Neuronal stem cell (in vitro differentiated cells): ENCODE results near the gene USF3.

Source experiments
- DNase-seq: peaks from one replicate; pipeline ENCODE4 v3.0.0-alpha.2; 2013; ENCODE audit warnings: low spot score
- H2AFZ ChIP-seq: one replicate; pipeline ENCODE4 v1.6.1; 2013; ENCODE audit warnings: mild to moderate bottlenecking, low read length, inconsistent platforms
- H2AK5ac ChIP-seq: 2 replicates; pipeline ENCODE4 v1.6.1; 2013; ENCODE audit warnings: low read depth, mild to moderate bottlenecking, inconsistent platforms, low read length, moderate library complexity, mixed read lengths
- H2BK120ac ChIP-seq: 2 replicates; pipeline ENCODE4 v1.6.1; 2013; ENCODE audit warnings: low read depth, mild to moderate bottlenecking, inconsistent platforms, low read length, moderate library complexity, mixed read lengths
- H2BK12ac ChIP-seq: one replicate; pipeline ENCODE4 v1.6.1; 2013; ENCODE audit warnings: low read length, inconsistent platforms
- H2BK15ac ChIP-seq: 2 replicates; pipeline ENCODE4 v1.6.1; 2013; ENCODE audit warnings: mild to moderate bottlenecking, low read length, inconsistent platforms, mixed read lengths
- H2BK5ac ChIP-seq: one replicate; pipeline ENCODE4 v1.6.1; 2013; ENCODE audit warnings: inconsistent platforms, mild to moderate bottlenecking, low read length, moderate library complexity
- H3K14ac ChIP-seq: one replicate; pipeline ENCODE4 v1.6.1; 2013; ENCODE audit warnings: low read length, inconsistent platforms
- H3K18ac ChIP-seq: 2 replicates; pipeline ENCODE4 v1.6.1; 2013; ENCODE audit warnings: low read length, inconsistent platforms
- H3K23ac ChIP-seq: 2 replicates; pipeline ENCODE4 v1.6.1; 2013; ENCODE audit warnings: low read depth, mild to moderate bottlenecking, mixed read lengths, low read length, inconsistent platforms; ENCODE audit not compliant: poor library complexity
- H3K27ac ChIP-seq: replicated peaks from 3 replicates; pipeline ENCODE4 v1.5.1; 2013; ENCODE audit warnings: low read length, inconsistent platforms
- H3K27me3 ChIP-seq, 3 experiments: 2 replicates each; pipeline ENCODE4 v1.6.1; 2013; ENCODE audit warnings: low read length in 3 of 3, mild to moderate bottlenecking in 2 of 3, inconsistent platforms in 1 of 3, low read depth in 1 of 3, mixed read lengths in 1 of 3, moderate library complexity in 1 of 3; ENCODE audit not compliant: control insufficient read depth in 3 of 3, insufficient read depth in 3 of 3
- H3K36me3 ChIP-seq, 2 donors: replicated peaks in 1 of 2; 2 replicates each; pipeline ENCODE4 v1.6.1; 2013; ENCODE audit warnings: low read length in 2 of 2; ENCODE audit not compliant: control insufficient read depth in 2 of 2, insufficient read depth in 2 of 2
- H3K4ac ChIP-seq: 2 replicates; pipeline ENCODE4 v1.6.1; 2013; ENCODE audit warnings: inconsistent platforms, mild to moderate bottlenecking, low read length, moderate library complexity
- H3K4me1 ChIP-seq, 2 donors: 1 replicate in 1 of 2; 2 replicates in 1 of 2; pipeline ENCODE4 v1.6.1; 2013; ENCODE audit warnings: low read length in 2 of 2, low read depth in 1 of 2; ENCODE audit not compliant: control insufficient read depth in 2 of 2, insufficient read depth in 1 of 2
- H3K4me2 ChIP-seq: one replicate; pipeline ENCODE4 v1.6.1; 2013; ENCODE audit warnings: mild to moderate bottlenecking, low read length, inconsistent platforms; ENCODE audit not compliant: insufficient read depth, poor library complexity, severe bottlenecking
- H3K4me3 ChIP-seq, 2 donors: 2 replicates each; pipeline ENCODE4 v1.5.1; 2013; ENCODE audit warnings: low read length in 2 of 2, mild to moderate bottlenecking in 2 of 2, inconsistent platforms in 1 of 2, moderate library complexity in 1 of 2
- H3K79me1 ChIP-seq: one replicate; pipeline ENCODE4 v1.6.1; 2013; ENCODE audit warnings: low read depth, mild to moderate bottlenecking, inconsistent platforms, low read length, moderate library complexity
- H3K9ac ChIP-seq: one replicate; pipeline ENCODE4 v1.6.1; 2013; ENCODE audit warnings: mild to moderate bottlenecking, low read depth, low read length, inconsistent platforms; ENCODE audit not compliant: poor library complexity
- H3K9me3 ChIP-seq, 2 donors: replicated peaks in 1 of 2; 2 replicates each; pipeline versions ENCODE3 to v1.6.1; 2013; ENCODE audit warnings: low read length in 2 of 2, mild to moderate bottlenecking in 2 of 2, inconsistent platforms in 1 of 2, low read depth in 1 of 2, mixed read lengths in 1 of 2, moderate library complexity in 1 of 2; ENCODE audit not compliant: control insufficient read depth in 2 of 2, insufficient read depth in 1 of 2
- H4K8ac ChIP-seq: one replicate; pipeline ENCODE4 v1.6.1; 2013; ENCODE audit warnings: low read depth, mild to moderate bottlenecking, inconsistent platforms, low read length, moderate library complexity
- H4K91ac ChIP-seq: one replicate; pipeline ENCODE4 v1.6.1; 2013; ENCODE audit warnings: low read length, low read depth, mild to moderate bottlenecking, inconsistent platforms; ENCODE audit not compliant: poor library complexity
- WGBS, 2 donors: extraction: QIAGEN DNeasy Blood & Tissue Kit; methylation state at CpG; one replicate each; pipeline ENCODE4 v1.1.7; 2013; ENCODE audit warnings: missing lambda C conversion rate in 2 of 2, mixed read lengths in 1 of 2; ENCODE audit not compliant: insufficient read length in 2 of 2, insufficient replicate concordance in 1 of 2; ENCODE audit errors: extremely low coverage in 2 of 2; 5-methylcytosine and 5-hydroxymethylcytosine counted together

USF3 gene

DNA sequence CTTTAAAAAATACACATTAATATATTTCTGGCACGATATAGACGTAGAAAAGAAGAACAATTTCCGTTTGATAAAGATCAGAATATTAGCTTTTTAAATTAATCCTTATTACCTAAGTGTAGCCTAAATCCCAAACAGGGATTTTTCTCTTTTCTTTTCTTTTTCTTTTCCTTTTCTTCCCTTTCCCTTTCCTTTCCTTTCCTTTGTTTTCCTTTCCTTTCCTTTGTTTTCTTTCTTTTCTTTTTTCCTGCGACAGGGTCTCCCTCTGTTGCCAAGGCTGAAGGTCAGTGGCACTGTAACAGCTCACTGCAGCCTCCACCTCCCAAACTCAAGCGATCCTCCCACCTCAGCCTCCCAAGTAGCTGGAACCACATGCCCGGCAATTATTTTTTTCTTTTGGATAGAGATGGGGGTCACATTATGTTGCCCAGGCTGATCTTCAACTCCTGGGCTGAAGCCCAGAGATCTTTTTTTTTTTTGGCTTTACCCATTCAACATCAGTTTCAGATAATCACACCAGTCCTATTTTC lies 1.8 kb upstream of the USF3 start:
- Histone ChIP-seq H3K36me3 (peaks cover 0 to 5% of the 10 kb centered on the region in 2 donors), H2AK5ac (no peak overlapping the region), H4K91ac (no peak overlapping the region), H3K14ac (no peak overlapping the region), H3K4me3 (peak overlapping the region in 1 of 2 donors; percentile 70), H3K23ac (no peak overlapping the region), H3K9me3 (no peaks in the 10 kb centered on the region), H3K79me1 (no peaks in the 10 kb centered on the region), H2BK12ac (no peak overlapping the region), H3K27me3 (no peaks in the 10 kb centered on the region), H3K4ac (no peak overlapping the region), H2BK5ac (no peak overlapping the region), H2BK120ac (no peak overlapping the region), H2AFZ (no peak overlapping the region), H3K27ac (no peak overlapping the region), H3K9ac (no peak overlapping the region), H3K4me2 (no peak overlapping the region), H4K8ac (no peak overlapping the region), H2BK15ac (no peak overlapping the region), H3K4me1 (peaks cover 7 to 12% of the 10 kb centered on the region in 2 donors), H3K18ac (no peak overlapping the region)
- no CpG with 5 or more reads among the region's 6 CpGs for WGBS, 2 donors
- DNase-seq = no peak

DNA sequence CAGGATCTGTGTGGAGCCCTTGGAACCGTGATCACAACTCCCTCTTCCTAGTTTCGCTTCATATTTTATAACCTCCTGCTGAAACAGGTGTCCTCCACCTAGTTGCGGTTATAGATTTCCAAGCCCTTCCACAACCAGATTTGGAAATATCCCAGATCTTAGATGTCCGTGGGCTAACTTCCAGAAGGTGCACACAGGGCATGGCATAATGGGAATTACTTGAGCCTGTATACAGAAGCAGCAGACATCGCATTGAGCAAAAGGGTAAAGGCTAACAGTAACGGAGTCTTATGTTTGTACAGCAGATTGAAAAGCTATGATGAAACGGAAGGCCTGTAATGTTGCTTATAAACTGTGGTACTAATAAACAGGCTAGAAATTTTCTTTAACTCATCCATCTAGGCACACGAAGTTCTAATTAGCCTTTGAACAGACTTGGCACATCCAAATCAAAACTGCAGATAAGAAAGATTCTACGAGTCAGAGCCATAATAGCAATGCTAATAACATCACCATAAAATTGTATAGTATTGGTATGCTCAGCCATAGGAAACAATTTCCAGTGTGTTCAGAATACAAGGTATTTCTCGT lies 1.2 kb upstream of the USF3 start:
- H3K27ac ChIP-seq = no peak overlapping the region
- no CpG with 5 or more reads among the region's 10 CpGs for WGBS, 2 donors

DNA sequence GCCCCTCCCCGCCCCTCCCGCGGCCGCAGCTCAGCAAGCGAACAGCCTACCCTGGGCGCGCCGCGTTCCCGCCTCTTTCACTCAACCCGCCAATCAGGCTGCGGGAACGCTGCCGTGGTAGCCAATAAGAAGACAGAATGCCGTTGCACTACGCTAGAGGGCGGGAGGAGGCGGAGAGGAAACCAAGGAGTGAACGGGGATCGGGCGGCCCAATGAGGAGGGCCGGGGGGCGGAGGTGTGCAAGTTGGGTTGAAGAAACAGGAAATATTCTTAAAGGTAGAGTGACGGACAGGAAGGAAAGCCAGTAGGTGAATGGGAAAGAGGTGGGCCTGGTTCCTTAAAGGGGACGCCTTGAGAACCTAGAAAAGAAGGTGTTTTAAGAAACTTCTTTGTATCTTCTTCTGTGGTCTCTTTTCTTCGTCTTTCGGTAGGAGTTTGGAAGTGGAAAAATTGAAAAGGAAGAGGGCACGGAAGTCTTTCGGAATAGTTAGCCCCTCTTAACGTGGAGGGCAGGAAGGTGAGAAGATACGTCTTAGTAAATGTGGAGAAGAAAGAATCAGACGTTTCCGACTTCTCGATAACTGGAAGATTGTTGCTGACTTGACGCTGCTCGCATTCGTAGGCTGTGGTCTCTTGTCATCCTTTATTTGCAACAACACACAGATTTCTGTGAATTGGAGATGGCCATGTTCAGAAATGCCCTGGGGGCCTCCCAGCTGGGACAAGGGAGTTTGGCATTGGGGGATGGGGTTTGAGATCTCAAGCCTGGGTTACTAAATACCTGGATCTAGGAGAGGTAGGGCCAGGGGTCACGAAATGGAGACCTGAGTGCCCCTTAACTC lies 437 bp upstream of the USF3 start:
- Histone ChIP-seq H3K36me3 (peaks cover 0 to 5% of the 10 kb centered on the region in 2 donors), H2AK5ac (no peak overlapping the region), H3K27ac (peak overlapping the region; percentile 62), H3K27me3 (no peaks in the 10 kb centered on the region), H3K18ac (no peak overlapping the region), H3K4ac (no peak overlapping the region), H2BK15ac (no peak overlapping the region), H2AFZ (peak overlapping the region; percentile 89), H3K79me1 (no peaks in the 10 kb centered on the region), H2BK5ac (no peak overlapping the region), H3K4me2 (peak overlapping the region; percentile 72), H3K4me1 (peaks cover 7 to 12% of the 10 kb centered on the region in 2 donors), H3K9ac (no peak overlapping the region), H2BK120ac (no peak overlapping the region), H2BK12ac (no peak overlapping the region), H3K4me3 (peak overlapping the region; percentile 70 to 88), H3K14ac (no peak overlapping the region), H3K23ac (no peak overlapping the region), H4K91ac (no peak overlapping the region), H3K9me3 (no peaks in the 10 kb centered on the region), H4K8ac (no peak overlapping the region)
- peak; percentile 99 for DNase-seq
- WGBS, 2 donors = no CpG with 5 or more reads among the region's 38 CpGs

More for the DNA sequence above, 1.2 kb upstream of the USF3 start:
- Histone ChIP-seq H3K14ac (no peak overlapping the region), H3K18ac (no peak overlapping the region), H4K91ac (no peak overlapping the region), H3K4me1 (peaks cover 7 to 12% of the 10 kb centered on the region in 2 donors), H3K4me3 (peak overlapping the region; percentile 70 to 88), H2BK15ac (no peak overlapping the region), H2AFZ (peak overlapping the region; percentile 89), H3K9me3 (no peaks in the 10 kb centered on the region), H3K27me3 (no peaks in the 10 kb centered on the region), H3K23ac (no peak overlapping the region), H2BK120ac (no peak overlapping the region), H2BK12ac (no peak overlapping the region), H2AK5ac (no peak overlapping the region), H3K79me1 (no peaks in the 10 kb centered on the region), H3K9ac (no peak overlapping the region), H2BK5ac (no peak overlapping the region), H3K4me2 (peak overlapping the region; percentile 72), H3K36me3 (peaks cover 0 to 5% of the 10 kb centered on the region in 2 donors), H4K8ac (no peak overlapping the region), H3K4ac (no peak overlapping the region)
- no peak for DNase-seq

DNA sequence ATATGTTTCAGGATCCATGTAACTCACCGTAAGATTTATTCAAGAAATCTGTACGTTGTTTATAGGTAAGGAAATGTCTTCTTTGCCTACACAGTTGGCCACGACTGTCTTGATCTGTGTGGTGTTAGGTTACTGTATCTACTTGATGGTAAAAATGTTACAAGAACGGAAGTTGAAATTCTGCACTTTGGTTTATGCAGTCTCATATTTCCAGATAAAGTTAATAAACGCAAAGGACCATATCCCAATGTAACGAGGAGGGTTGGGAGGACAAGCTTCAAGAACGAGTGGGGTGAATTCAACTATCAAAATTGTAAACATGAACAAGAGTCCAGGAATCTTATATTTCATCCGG lies 1.0 kb downstream of the USF3 start:
- Histone ChIP-seq H2BK5ac (no peak overlapping the region), H2BK15ac (no peak overlapping the region), H3K18ac (no peak overlapping the region), H3K27ac (peak overlapping the region; percentile 98), H2BK12ac (no peak overlapping the region), H3K27me3 (no peaks in the 10 kb centered on the region), H3K23ac (no peak overlapping the region), H3K9me3 (no peaks in the 10 kb centered on the region), H3K14ac (no peak overlapping the region), H3K4me2 (peak overlapping the region; percentile 78), H3K36me3 (peaks cover 0 to 5% of the 10 kb centered on the region in 2 donors), H2AK5ac (no peak overlapping the region), H3K4ac (no peak overlapping the region), H4K91ac (no peak overlapping the region), H2BK120ac (no peak overlapping the region), H3K9ac (no peak overlapping the region), H4K8ac (no peak overlapping the region), H3K79me1 (peaks cover under 1% of the 10 kb centered on the region), H2AFZ (peak overlapping the region; percentile 95), H3K4me1 (peaks cover 8 to 12% of the 10 kb centered on the region in 2 donors), H3K4me3 (peak overlapping the region; percentile 70 to 94)
- no peak for DNase-seq
- WGBS, 2 donors = no CpG with 5 or more reads among the region's 8 CpGs
